Jurkat, Clone E6-1 (cell line): ENCODE measurements around the gene SV2B.
A peak's percentile ranks its signal among the peaks of the same experiment; 100 is the strongest.

Experiments used
- DNase-seq: peaks from one replicate; pipeline ENCODE4 v3.0.0-alpha.2; 2011; ENCODE audit warnings: low read depth, low spot score
- H3K4me3 ChIP-seq: 2 replicates; pipeline ENCODE4 v1.5.1; 2011; ENCODE audit warnings: mild to moderate bottlenecking, low read length, control low read depth, moderate library complexity

SV2B gene

DNA sequence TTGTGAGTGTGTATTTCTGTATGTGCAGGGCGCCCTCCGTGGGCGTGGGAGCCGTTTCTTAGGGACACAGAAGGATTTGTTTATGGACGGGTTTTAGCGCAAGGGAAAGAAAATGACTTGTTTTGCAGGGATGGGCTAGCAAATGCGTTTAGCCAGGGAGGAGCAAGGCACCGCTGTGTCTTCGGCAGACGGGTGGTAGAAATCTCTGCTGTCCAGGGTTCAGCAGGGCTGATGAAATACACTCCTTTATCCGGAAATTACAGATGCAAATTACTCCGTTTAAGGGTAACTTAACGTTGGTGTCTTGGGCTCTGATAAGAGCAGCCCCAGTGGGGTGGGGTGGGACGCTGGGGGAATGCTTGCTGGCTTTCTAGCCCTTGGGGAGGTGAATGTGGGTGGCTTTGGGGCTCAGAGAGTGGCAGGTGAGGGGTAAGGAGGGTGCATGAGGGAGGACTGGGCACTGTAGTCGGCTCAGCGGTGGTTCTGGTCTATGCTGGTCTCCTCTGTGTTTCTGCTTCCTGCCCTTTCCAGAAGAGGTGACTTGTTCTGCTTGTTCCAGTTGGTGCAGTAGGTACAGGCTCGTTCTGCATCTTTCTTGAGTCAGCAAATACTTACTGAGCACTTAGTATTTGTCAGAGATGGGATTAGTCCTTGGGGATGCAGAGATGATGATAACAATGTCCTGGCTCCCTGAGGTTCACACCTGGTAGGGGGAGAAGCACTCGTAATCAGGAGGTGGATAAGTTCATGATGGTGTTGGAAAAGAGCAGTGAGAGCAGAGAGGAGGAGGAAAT, 954 bp downstream of the SV2B start:
- peak overlapping the region; percentile 44 for H3K4me3 ChIP-seq
- no peak for DNase-seq

DNA sequence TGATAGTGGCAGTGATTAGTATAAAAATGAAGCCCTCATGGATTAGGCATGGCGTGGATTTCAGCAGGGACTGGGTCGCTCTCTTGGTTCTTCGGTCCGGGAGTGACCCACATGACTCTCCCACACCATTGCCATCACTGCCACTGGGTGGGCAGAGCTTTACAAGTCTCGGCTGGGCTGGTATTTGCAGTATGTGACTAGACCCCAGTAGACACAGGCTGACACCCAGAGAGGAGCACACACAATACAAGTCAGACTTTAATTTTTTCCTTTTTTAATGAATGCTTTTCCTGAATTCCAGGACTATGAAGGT, 1.5 kb downstream of the SV2B start:
- no peak overlapping the region for H3K4me3 ChIP-seq
- no peak for DNase-seq

DNA sequence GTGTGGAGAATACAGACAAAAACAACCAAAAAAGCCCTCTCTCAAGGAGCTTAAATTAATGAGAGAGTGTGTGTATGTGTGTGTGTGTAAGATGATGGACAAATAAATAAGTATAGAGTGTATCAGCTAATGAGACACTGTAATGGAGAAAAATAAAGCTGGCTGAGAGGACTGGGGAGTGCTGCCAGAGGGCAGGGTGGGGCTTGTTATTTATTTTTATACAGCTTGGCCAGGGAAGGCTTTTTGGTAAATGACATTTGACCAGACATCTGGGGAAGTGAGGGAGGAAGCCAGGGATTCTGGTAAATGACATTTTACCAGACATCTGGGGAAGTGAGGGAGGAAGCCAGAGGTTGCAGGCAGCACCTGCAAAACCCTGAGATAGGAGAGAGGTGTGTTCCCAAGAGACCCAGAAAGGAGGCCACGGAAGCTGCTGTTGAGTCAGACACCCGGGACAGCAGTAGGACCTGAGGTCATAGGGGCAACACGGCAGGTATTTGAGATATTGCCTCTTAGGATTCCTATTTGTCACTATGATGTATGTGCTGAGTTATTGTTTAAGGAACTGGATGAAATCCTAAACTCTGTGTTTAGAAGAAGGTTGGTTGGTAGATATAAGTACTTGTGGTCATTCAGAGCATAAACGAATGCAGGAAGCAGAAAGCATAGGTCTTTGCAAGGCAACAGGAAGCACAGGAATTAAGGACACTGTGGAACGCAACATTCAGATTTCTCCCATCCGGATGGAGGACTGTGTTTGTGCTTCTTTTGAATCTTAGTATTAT, 2.7 kb downstream of the SV2B start:
- DNase-seq = no peak
- no peak overlapping the region for H3K4me3 ChIP-seq

- no peak overlapping the region for H3K4me3 ChIP-seq
- no peak for DNase-seq
Measured at GRCh38 chr15:91104111-91104510, 4.1 kb downstream of the SV2B start.

- no peak for DNase-seq
- H3K4me3 ChIP-seq = no peak overlapping the region
Measured at GRCh38 chr15:91108421-91108820, 8.4 kb downstream of the SV2B start.

DNA sequence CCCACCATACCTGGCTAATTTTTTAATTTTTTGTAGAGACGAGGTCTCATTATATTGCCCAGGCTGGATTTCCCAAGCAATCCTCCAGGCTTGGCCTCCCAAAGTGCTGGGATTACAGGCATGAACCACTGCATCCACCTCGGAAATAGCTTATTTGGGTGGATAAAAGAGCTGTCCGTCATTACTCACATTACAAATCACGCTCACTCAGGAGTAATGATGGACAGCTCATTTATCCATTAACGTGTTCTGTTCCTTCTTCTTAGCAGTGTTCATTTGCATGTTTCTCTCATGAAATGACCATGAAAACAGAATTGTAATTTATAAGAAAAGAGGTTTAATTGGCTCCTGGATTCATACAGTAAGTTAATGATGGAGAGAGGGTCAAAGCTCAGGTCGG, 9.8 kb downstream of the SV2B start:
- no peak for DNase-seq

DNA sequence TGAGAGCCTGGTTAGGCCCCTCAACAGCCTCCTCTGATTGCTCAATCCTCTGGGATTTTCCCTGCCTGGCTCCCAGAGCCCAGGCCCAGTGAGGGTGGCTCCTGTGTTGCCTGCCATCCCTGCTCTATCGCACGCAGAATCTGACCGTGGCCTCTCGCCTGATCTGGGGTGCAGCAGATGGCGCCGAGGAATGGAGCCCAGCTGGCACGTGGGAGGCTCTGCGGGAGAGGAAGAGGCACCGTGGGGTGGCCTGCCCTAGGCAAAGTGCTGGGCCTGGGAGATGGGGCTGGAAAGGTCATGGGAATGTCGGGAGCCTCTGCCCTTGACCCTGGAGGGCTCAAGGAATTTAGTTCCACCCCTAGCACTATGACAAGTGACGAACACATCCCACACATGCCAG, 10.3 kb downstream of the SV2B start:
- DNase-seq = no peak
- no peak overlapping the region for H3K4me3 ChIP-seq

More for the DNA sequence above, 9.8 kb downstream of the SV2B start:
- H3K4me3 ChIP-seq = no peak overlapping the region

DNA sequence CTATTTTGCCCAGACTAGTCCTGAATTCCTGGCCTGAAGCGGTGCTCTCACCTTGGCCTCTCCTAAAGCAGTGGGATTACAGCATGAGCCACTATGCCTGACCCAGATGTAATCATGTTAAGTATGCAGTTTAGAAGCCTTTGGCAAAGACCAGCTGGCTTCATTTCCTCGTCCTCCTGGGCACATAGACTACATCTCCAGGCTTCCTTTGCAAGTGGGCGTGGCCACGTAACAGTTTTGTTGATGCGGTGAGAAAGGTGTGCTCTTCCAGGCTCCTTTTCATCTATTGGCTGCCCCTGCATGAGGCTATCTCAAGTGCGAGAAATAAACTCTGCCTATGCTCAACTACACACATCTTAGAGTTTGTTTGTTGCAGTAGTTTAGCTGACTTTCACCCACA, 13.0 kb downstream of the SV2B start:
- H3K4me3 ChIP-seq = no peak overlapping the region
- no peak for DNase-seq

DNA sequence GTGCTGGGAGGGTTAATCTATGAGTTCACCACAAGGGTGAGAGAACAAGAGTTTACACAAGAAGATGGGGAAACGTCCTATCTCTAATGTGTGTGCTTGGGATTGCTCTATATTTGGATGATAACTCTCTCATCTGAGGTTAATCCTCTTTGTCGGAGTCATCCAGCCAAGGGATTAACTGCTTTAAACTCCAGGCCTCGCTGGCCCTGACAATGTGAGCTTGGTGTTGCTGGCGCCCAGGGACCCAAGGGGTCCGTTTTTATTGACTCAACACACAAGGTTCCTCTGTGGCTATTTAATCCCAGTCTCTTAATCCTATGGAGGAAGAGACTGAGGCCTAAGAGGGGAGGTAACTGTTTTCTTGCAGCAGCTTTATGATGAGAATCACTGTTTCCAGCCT, 14.2 kb downstream of the SV2B start:
- H3K4me3 ChIP-seq = no peak overlapping the region
- DNase-seq = no peak

- H3K4me3 ChIP-seq = no peak overlapping the region
- no peak for DNase-seq
Measured at GRCh38 chr15:91116113-91117067, 16.3 kb downstream of the SV2B start.

GRCh38 chr15:91117375-91117774, 17.3 kb downstream of the SV2B start:
- no peak overlapping the region for H3K4me3 ChIP-seq
- no peak for DNase-seq

- H3K4me3 ChIP-seq = no peak overlapping the region
- no peak for DNase-seq
Measured at GRCh38 chr15:91118817-91119590, 18.9 kb downstream of the SV2B start.

- H3K4me3 ChIP-seq = no peak overlapping the region
- DNase-seq = no peak
Measured at GRCh38 chr15:91122296-91122695, 22.2 kb downstream of the SV2B start.

- no peak for DNase-seq
- H3K4me3 ChIP-seq = no peak overlapping the region
Measured at GRCh38 chr15:91124132-91124531, 24.1 kb downstream of the SV2B start.

DNA sequence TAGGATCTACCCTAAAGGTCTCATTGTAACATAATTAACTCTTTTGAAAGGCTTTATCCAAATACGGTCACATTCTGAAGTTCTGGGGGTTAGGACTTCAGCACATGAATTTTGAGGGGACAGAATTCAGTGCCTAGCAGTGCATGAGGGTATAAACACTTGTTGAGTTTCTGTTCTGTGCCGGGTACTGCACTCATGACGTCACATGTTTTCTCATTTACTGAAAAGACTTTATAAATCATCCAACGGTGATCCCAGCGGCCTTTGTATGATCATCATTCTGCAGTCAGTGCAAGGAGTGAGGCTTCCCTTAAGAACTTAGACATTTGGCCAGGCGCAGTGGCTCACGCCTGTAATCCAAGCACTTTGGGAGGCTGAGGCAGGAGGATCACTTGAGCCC, 25.1 kb downstream of the SV2B start:
- DNase-seq = no peak
- H3K4me3 ChIP-seq = no peak overlapping the region

GRCh38 chr15:91126080-91126479, 26.0 kb downstream of the SV2B start:
- DNase-seq = no peak
- H3K4me3 ChIP-seq = no peak overlapping the region

- DNase-seq = no peak
- no peak overlapping the region for H3K4me3 ChIP-seq
Measured at GRCh38 chr15:91127236-91127955, 27.3 kb downstream of the SV2B start.

- no peak for DNase-seq
- H3K4me3 ChIP-seq = no peak overlapping the region
Measured at GRCh38 chr15:91128016-91128415, 28.0 kb downstream of the SV2B start.
